Sigmoid colon (tissue), 7 donors: ENCODE measurements around the gene PPP1R18. TPM values are rescaled to one million over a fixed set of nuclear protein-coding genes. Genes with fewer than 3 reads are reported as not detected.

Experiments
- DNase-seq: peaks from one replicate; pipeline ENCODE4 v3.0.0-alpha.2; 2019
- H3K27ac ChIP-seq, 4 donors: fragments of 200-600 bp; sonication (generic); one replicate each; pipeline ENCODE4 v1.5.1; 2016 to 2019; ENCODE audit warnings: mild to moderate bottlenecking in 1 of 4
- H3K27me3 ChIP-seq, 3 donors: fragments of 200-600 bp; sonication (generic); one replicate each; pipeline ENCODE4 v1.5.1; 2019; ENCODE audit warnings: mild to moderate bottlenecking in 1 of 3
- H3K36me3 ChIP-seq, 4 donors: fragments of 200-600 bp; sonication (generic); one replicate each; pipeline ENCODE4 v1.5.1; 2016 to 2019
- H3K4me1 ChIP-seq, 4 donors: fragments of 200-600 bp; sonication (generic); one replicate each; pipeline ENCODE4 v1.5.1; 2017 to 2019
- H3K4me3 ChIP-seq, 4 donors: fragments of 200-600 bp; sonication (generic); one replicate each; pipeline ENCODE4 v1.5.1; 2017 to 2019; ENCODE audit warnings: mild to moderate bottlenecking in 2 of 4, moderate library complexity in 1 of 4
- H3K9me3 ChIP-seq, 4 donors: fragments of 200-600 bp in 3 of 4; sonication (generic) in 3 of 4; one replicate each; pipeline versions ENCODE4 v1.5.1 to v1.6.1; 2013 to 2019
- CTCF ChIP-seq, 4 experiments: fragments of 450-650 bp in 3 of 4; fragments of 200-600 bp in 1 of 4; IDR thresholded peaks; one replicate each; pipeline ENCODE4 v1.5.1; 2016 to 2019; ENCODE audit warnings: antibody characterized with exemption in 4 of 4, mild to moderate bottlenecking in 3 of 4, moderate library complexity in 2 of 4
- EP300 ChIP-seq, 4 donors: sonication (generic); formaldehyde crosslinking; IDR thresholded peaks; one replicate each; pipeline ENCODE4 v1.6.1; 2017; ENCODE audit warnings: antibody characterized with exemption in 4 of 4
- POLR2A ChIP-seq, 2 donors: fragments of 450-650 bp; IDR thresholded peaks; one replicate each; pipeline ENCODE4 v1.6.1; 2016; ENCODE audit warnings: antibody characterized with exemption in 2 of 2, mild to moderate bottlenecking in 2 of 2, moderate library complexity in 2 of 2
- POLR2AphosphoS5 ChIP-seq, 4 donors: sonication (generic); formaldehyde crosslinking; IDR thresholded peaks; one replicate each; pipeline ENCODE4 v1.6.1; 2017; ENCODE audit warnings: antibody characterized with exemption in 4 of 4
- WGBS, 2 donors: extraction: QIAGEN DNeasy Blood & Tissue Kit; methylation state at CpG; one replicate each; pipeline ENCODE4 v1.1.7; 2013; 5-methylcytosine and 5-hydroxymethylcytosine counted together
- intact Hi-C: fragments of 100-400 bp; cut with DNase I; formaldehyde crosslinking; loops from one replicate; pipeline ENCODE4 v1.15.1; 2023
- polyA plus RNA-seq, 3 donors: library from polyadenylated mRNA; stranded (reverse); fragments of 200-250 nt; gene quantifications; one replicate each; pipeline ENCODE4 v1.2.3, GENCODE V29; 2013
- total RNA-seq, 4 donors: library from RNA; depleted of rRNA; stranded (reverse); fragments of >200 nt; gene quantifications; one replicate each; pipeline ENCODE4 v1.1.0, GENCODE V29; 2016
- donor health status: healthy with polysubstance abuse.
- donor health status: Bipolar disorder and iron deficiency.
- donor health status: healthy.

The PPP1R18 gene
- total and polyA plus RNA-seq, 7 donors: 15.0 to 69.8 (median 33.2) TPM

GRCh38 chr6:30721198-30722024, 35.0 kb upstream of the PPP1R18 start:
- Histone ChIP-seq H3K27me3 (no peaks in the 10 kb centered on the region), H3K36me3 (peaks cover 16 to 40% (median 27%) of the 10 kb centered on the region in 4 donors), H3K27ac (peak overlapping the region; percentile 95 to 98 (median 96)), H3K9me3 (no peaks in the 10 kb centered on the region), H3K4me1 (peaks cover 0 to 68% (median 46%) of the 10 kb centered on the region in 4 donors), H3K4me3 (peak overlapping the region; percentile 70 to 80 (median 78))
- peak in 1 of 4 donors; percentile 37 for TF ChIP-seq EP300 (IDR thresholded peaks at IDR 0.05)
- TF ChIP-seq POLR2A (IDR thresholded peaks at IDR 0.05): peak in 1 of 2 donors; percentile 28
- TF ChIP-seq CTCF (IDR thresholded peaks at IDR 0.05): peak in 1 of 4 experiments; percentile 42
- TF ChIP-seq POLR2AphosphoS5 (IDR thresholded peaks at IDR 0.05): peak; percentile 62 to 91 (median 80)
- 1% methylated on average over 71 of the region's 71 CpGs for WGBS, 2 donors
- intact Hi-C loops: loop anchor here (1.0 kb wide), 2 partner anchors 42 to 106 kb away; no protein-coding TSS in a partner anchor
- DNase-seq: peak; percentile 96

DNA sequence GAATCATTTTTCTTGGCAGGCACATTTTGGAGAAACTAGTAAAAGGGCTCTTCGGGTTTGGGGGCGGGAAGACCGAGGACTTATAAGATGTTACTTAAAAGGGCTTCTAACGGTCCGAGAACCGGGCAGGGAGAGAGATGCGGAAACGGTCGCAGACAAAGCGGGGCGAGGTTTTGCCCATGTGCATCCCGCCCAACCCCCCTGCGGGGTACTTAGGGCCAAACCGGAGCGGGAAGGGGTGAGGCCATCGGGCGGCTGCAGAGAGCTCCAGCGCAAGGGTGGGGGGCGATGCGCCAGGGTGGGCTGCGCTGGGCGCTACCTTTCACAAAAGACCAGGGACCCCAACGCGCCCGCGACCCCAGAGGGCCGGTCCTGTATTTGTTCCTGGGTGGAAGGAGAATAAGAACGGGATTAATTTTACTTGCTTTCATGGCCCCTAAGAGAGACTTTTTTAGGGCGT, 34.3 kb upstream of the PPP1R18 start:
- H3K9me3 ChIP-seq: no peaks in the 10 kb centered on the region
- peak overlapping the region; percentile 95 to 98 (median 96) for H3K27ac ChIP-seq
- TF ChIP-seq CTCF (IDR thresholded peaks at IDR 0.05) (no peak), POLR2A (IDR thresholded peaks at IDR 0.05) (peak in 1 of 2 donors; percentile 12), POLR2AphosphoS5 (IDR thresholded peaks at IDR 0.05) (peak in 3 of 4 donors; percentile 49 to 60 (median 55))
- H3K27me3 ChIP-seq: no peaks in the 10 kb centered on the region
- intact Hi-C loops: loop anchor here (1.0 kb wide), 2 partner anchors 34 to 105 kb away; partner anchors contain the start of gene PPP1R18
- peak overlapping the region; percentile 70 to 80 (median 78) for H3K4me3 ChIP-seq
- DNase-seq: peak; percentile 91
- H3K4me1 ChIP-seq: peaks cover 0 to 67% (median 47%) of the 10 kb centered on the region in 4 donors
- peaks cover 16 to 35% (median 25%) of the 10 kb centered on the region in 4 donors for H3K36me3 ChIP-seq
- 0 to 1% methylated on average over 29 of the region's 29 CpGs for WGBS, 2 donors

DNA sequence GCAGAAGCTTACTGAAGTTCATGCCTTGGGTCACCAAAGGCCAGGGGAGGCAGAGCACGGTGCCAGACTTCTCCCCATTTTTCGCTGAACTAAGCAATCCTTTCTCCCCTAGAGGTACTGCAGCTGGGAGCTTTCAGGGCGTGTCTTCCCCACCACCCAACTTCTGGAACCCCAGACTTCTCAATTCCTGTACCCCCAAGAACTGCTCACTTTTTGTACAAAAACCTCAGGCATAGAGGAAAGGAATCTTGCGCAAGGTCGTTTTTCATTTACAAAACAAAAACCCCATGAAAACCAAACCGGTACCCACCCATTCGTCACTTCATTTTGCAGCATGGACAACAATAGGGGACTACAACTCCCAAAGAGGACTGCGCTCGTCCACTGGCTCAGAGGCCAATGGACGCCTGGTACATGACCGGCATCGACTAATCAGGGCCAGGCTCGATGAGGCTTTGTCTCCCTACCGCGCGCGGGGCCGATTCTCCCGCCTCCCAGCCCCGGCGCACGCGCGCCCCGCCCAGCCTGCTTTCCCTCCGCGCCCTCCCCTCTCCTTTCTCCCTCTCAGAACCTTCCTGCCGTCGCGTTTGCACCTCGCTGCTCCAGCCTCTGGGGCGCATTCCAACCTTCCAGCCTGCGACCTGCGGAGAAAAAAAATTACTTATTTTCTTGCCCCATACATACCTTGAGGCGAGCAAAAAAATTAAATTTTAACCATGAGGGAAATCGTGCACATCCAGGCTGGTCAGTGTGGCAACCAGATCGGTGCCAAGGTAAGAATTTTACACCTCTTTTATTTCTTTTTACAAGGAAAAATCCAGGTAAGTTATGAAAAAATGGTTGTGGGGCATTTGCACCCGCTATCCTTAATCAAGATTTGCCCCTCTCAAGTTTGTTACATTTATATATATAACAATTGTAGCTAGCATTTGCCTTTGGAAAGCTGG, 33.6 kb upstream of the PPP1R18 start, which contains the start of gene TUBB:
TUBB (plus strand) TSS at position 562 of the 947 bp plus-strand sequence; CDS start at position 717, 155 bp downstream.
- Histone ChIP-seq H3K27ac (peak within 1 kb of the TSS; percentile 95 to 98 (median 96)), H3K4me3 (peak within 1 kb of the TSS; percentile 70 to 80 (median 78)), H3K36me3 (peaks cover 16 to 32% (median 22%) of the 10 kb centered on the region in 4 donors), H3K27me3 (no peaks in the 10 kb centered on the region), H3K9me3 (no peaks in the 10 kb centered on the region), H3K4me1 (peaks cover 0 to 61% (median 46%) of the 10 kb centered on the region in 4 donors)
- DNase-seq: peak; percentile 99
- intact Hi-C loops: loop anchor here (1.0 kb wide), 1 partner anchor 34 kb away; the partner anchor contains the start of gene PPP1R18
- WGBS, 2 donors: 0 to 1% methylated on average over 38 of the region's 38 CpGs
- TF ChIP-seq EP300 (IDR thresholded peaks at IDR 0.05) (peak in 1 of 4 donors; percentile 17), POLR2A (IDR thresholded peaks at IDR 0.05) (peak; percentile 95 to 97), POLR2AphosphoS5 (IDR thresholded peaks at IDR 0.05) (peak; percentile 98 to 99 (median 99)), CTCF (IDR thresholded peaks at IDR 0.05) (peak in 2 of 4 experiments; percentile 35 to 39)

GRCh38 chr6:30719356-30719755, 32.9 kb upstream of the PPP1R18 start:
- H3K9me3 ChIP-seq: no peaks in the 10 kb centered on the region
- H3K4me1 ChIP-seq: peaks cover 0 to 54% (median 43%) of the 10 kb centered on the region in 4 donors
- DNase-seq: no peak
- no peaks in the 10 kb centered on the region for H3K27me3 ChIP-seq
- TF ChIP-seq POLR2AphosphoS5 (IDR thresholded peaks at IDR 0.05): no peak
- TF ChIP-seq EP300 (IDR thresholded peaks at IDR 0.05): no peak
- TF ChIP-seq CTCF (IDR thresholded peaks at IDR 0.05): no peak
- TF ChIP-seq POLR2A (IDR thresholded peaks at IDR 0.05): no peak
- peak overlapping the region; percentile 70 to 80 (median 78) for H3K4me3 ChIP-seq
- WGBS, 2 donors: 24 to 37% methylated on average over 8 of the region's 8 CpGs
- H3K36me3 ChIP-seq: peaks cover 15 to 32% (median 17%) of the 10 kb centered on the region in 4 donors
- intact Hi-C loops: no loop called here
- H3K27ac ChIP-seq: peak overlapping the region; percentile 95 to 98 (median 96)
